Suppressor macrophage (primary cell): Measurements from ENCODE around the gene SPARC.

ENCODE experiments used
- DNase-seq, 4 experiments: peaks; one replicate each; pipeline ENCODE4 v3.0.0-alpha.2; 2020 to 2022

Gene SPARC

GRCh38 chr5:151659001-151659754, 27.5 kb downstream of the SPARC start:
- peak; percentile 88 to 93 (median 90) for DNase-seq

GRCh38 chr5:151657114-151657513, 29.6 kb downstream of the SPARC start:
- DNase-seq: no peak

- no peak for DNase-seq
Measured at GRCh38 chr5:151656311-151656710, 30.4 kb downstream of the SPARC start.

- DNase-seq: peak; percentile 88 to 92 (median 90)
Measured at GRCh38 chr5:151651997-151652645, 34.6 kb downstream of the SPARC start.

GRCh38 chr5:151648988-151649387, 37.7 kb downstream of the SPARC start:
- DNase-seq: no peak

GRCh38 chr5:151648089-151648488, 38.6 kb downstream of the SPARC start:
- peak in 1 of 4 experiments; percentile 34 for DNase-seq

GRCh38 chr5:151647320-151647861, 39.3 kb downstream of the SPARC start:
- DNase-seq: peak; percentile 77 to 95 (median 89)

- no peak for DNase-seq
Measured at GRCh38 chr5:151646334-151646733, 40.4 kb downstream of the SPARC start.

- peak; percentile 37 to 84 (median 72) for DNase-seq
Measured at GRCh38 chr5:151643388-151643787, 43.3 kb downstream of the SPARC start.

GRCh38 chr5:151642472-151643140, 44.1 kb downstream of the SPARC start:
- peak in 1 of 4 experiments; percentile 34 for DNase-seq

GRCh38 chr5:151638619-151639018, 48.1 kb downstream of the SPARC start:
- DNase-seq: no peak

GRCh38 chr5:151637676-151638075, 49.0 kb downstream of the SPARC start:
- DNase-seq: no peak

GRCh38 chr5:151633892-151634291, 52.8 kb downstream of the SPARC start:
- DNase-seq: no peak

- DNase-seq: no peak
Measured at GRCh38 chr5:151632941-151633340, 53.8 kb downstream of the SPARC start.

- DNase-seq: no peak
Measured at GRCh38 chr5:151632524-151632923, 54.2 kb downstream of the SPARC start.

GRCh38 chr5:151631941-151632340, 54.8 kb downstream of the SPARC start:
- DNase-seq: no peak

GRCh38 chr5:151630088-151630487, 56.6 kb downstream of the SPARC start:
- DNase-seq: no peak

- DNase-seq: no peak
Measured at GRCh38 chr5:151628112-151628823, 58.4 kb downstream of the SPARC start.

GRCh38 chr5:151627650-151628049, 59.1 kb downstream of the SPARC start:
- DNase-seq: no peak

- DNase-seq: no peak
Measured at GRCh38 chr5:151625285-151625684, 61.4 kb downstream of the SPARC start.

- no peak for DNase-seq
Measured at GRCh38 chr5:151624476-151624875, 62.2 kb downstream of the SPARC start.

GRCh38 chr5:151622367-151623088, 64.2 kb downstream of the SPARC start:
- DNase-seq: no peak
